CD14-positive monocyte (primary cell): Measurements from ENCODE around the gene ZNF582. TPM values are rescaled to one million over a fixed set of nuclear protein-coding genes. Genes with fewer than 3 reads are reported as not detected.

Experiments
- DNase-seq, 3 donors: peaks; one replicate each; pipeline ENCODE4 v3.0.0-alpha.2; 2011 to 2022
- H2AFZ ChIP-seq: 2 replicates; pipeline ENCODE4 v1.6.0; 2012; ENCODE audit warnings: mild to moderate bottlenecking, low read depth, low read length, inconsistent platforms; ENCODE audit not compliant: insufficient read depth, poor library complexity, severe bottlenecking
- H3K27ac ChIP-seq, 2 donors: 1 replicate in 1 of 2; 2 replicates in 1 of 2; pipeline ENCODE4 v1.5.1; 2012 to 2013; ENCODE audit warnings: low read length in 2 of 2, control low read depth in 1 of 2, inconsistent platforms in 1 of 2, low read depth in 1 of 2, mild to moderate bottlenecking in 1 of 2
- H3K27me3 ChIP-seq, 2 donors: one replicate each; pipeline versions ENCODE4 v1.6.0 to v1.6.1; 2011 to 2013; ENCODE audit warnings: low read length in 2 of 2; ENCODE audit not compliant: control insufficient read depth in 2 of 2, insufficient read depth in 2 of 2
- H3K36me3 ChIP-seq, 2 donors: replicated peaks in 1 of 2; 1 replicate in 1 of 2; 2 replicates in 1 of 2; pipeline versions ENCODE4 v1.5.1 to v1.6.1; 2012 to 2013; ENCODE audit warnings: low read length in 2 of 2, control low read depth in 1 of 2, inconsistent platforms in 1 of 2, mild to moderate bottlenecking in 1 of 2; ENCODE audit not compliant: insufficient read depth in 2 of 2, control insufficient read depth in 1 of 2
- H3K4me1 ChIP-seq, 2 donors: 1 replicate in 1 of 2; 2 replicates in 1 of 2; pipeline versions ENCODE4 v1.5.1 to v1.6.1; 2012 to 2013; ENCODE audit warnings: low read length in 2 of 2, control low read depth in 1 of 2, inconsistent platforms in 1 of 2, mild to moderate bottlenecking in 1 of 2, moderate library complexity in 1 of 2; ENCODE audit not compliant: insufficient read depth in 2 of 2, control insufficient read depth in 1 of 2
- H3K4me2 ChIP-seq: replicated peaks from 2 replicates; pipeline ENCODE3; 2012; ENCODE audit warnings: low read length, moderate library complexity, mild to moderate bottlenecking; ENCODE audit not compliant: poor library complexity, severe bottlenecking; ENCODE audit errors: extremely low read depth
- H3K4me3 ChIP-seq, 3 experiments: fragments of 200-600 bp in 1 of 3; sonication (generic) in 1 of 3; replicated peaks in 1 of 3; 1 replicate in 2 of 3; 2 replicates in 1 of 3; pipeline ENCODE4 v1.5.1; 2011 to 2013; ENCODE audit warnings: low read length in 3 of 3, mild to moderate bottlenecking in 3 of 3, control low read depth in 2 of 3, low read depth in 2 of 3, inconsistent platforms in 1 of 3, moderate library complexity in 1 of 3
- H3K79me2 ChIP-seq: 2 replicates; pipeline ENCODE4 v1.6.0; 2012; ENCODE audit warnings: mild to moderate bottlenecking, control low read depth, inconsistent platforms, low read length, moderate library complexity; ENCODE audit not compliant: insufficient read depth
- H3K9ac ChIP-seq: 2 replicates; pipeline ENCODE4 v1.6.0; 2017; ENCODE audit warnings: low read length, mild to moderate bottlenecking; ENCODE audit not compliant: insufficient read depth, poor library complexity, severe bottlenecking
- H3K9me3 ChIP-seq, 2 donors: replicated peaks in 1 of 2; 1 replicate in 1 of 2; 2 replicates in 1 of 2; pipeline versions ENCODE4 v1.5.1 to v1.6.1; 2012 to 2013; ENCODE audit warnings: low read length in 2 of 2, control low read depth in 1 of 2; ENCODE audit not compliant: control insufficient read depth in 1 of 2, insufficient read depth in 1 of 2
- H4K20me1 ChIP-seq: 2 replicates; pipeline ENCODE4 v1.6.0; 2012; ENCODE audit warnings: mild to moderate bottlenecking, low read length, control low read depth, moderate library complexity; ENCODE audit not compliant: insufficient read depth
- H3K27ac Mint-ChIP-seq, 7 donors: one replicate each; pipeline ENCODE4 v1.8.0; 2020; ENCODE audit warnings: mild to moderate bottlenecking in 7 of 7, mixed read lengths in 7 of 7, moderate library complexity in 6 of 7, inconsistent platforms in 2 of 7
- H3K27me3 Mint-ChIP-seq, 3 donors: one replicate each; pipeline ENCODE4 v1.8.0; 2021 to 2022; ENCODE audit warnings: low read depth in 3 of 3, mild to moderate bottlenecking in 3 of 3, mixed read lengths in 3 of 3, moderate library complexity in 3 of 3, inconsistent platforms in 1 of 3
- H3K36me3 Mint-ChIP-seq, 2 donors: one replicate each; pipeline ENCODE4 v1.8.0; 2020; ENCODE audit warnings: mixed read lengths in 2 of 2, inconsistent platforms in 1 of 2, mild to moderate bottlenecking in 1 of 2
- H3K4me1 Mint-ChIP-seq: one replicate; pipeline ENCODE4 v1.8.0; 2020; ENCODE audit warnings: mild to moderate bottlenecking, mixed read lengths
- H3K4me3 Mint-ChIP-seq, 2 donors: one replicate each; pipeline ENCODE4 v1.8.0; 2020; ENCODE audit warnings: mild to moderate bottlenecking in 2 of 2, mixed read lengths in 2 of 2, moderate library complexity in 1 of 2
- H3K9me3 Mint-ChIP-seq, 7 donors: one replicate each; pipeline ENCODE4 v1.8.0; 2020 to 2022; ENCODE audit warnings: mixed read lengths in 7 of 7, mild to moderate bottlenecking in 6 of 7, moderate library complexity in 6 of 7, inconsistent platforms in 2 of 7
- WGBS: methylation state at CpG from one replicate; pipeline ENCODE4 v1.1.5; 2013; ENCODE audit warnings: missing lambda C conversion rate; ENCODE audit not compliant: insufficient coverage; 5-methylcytosine and 5-hydroxymethylcytosine counted together
- intact Hi-C, 2 donors: fragments of 100-400 bp; cut with micrococcal nuclease; formaldehyde crosslinking; loops; one replicate each; pipeline versions ENCODE4 v1.15.0 to v1.15.1; 2023
- polyA plus RNA-seq, 3 donors: library from polyadenylated mRNA; depleted of rRNA in 1 of 3; unstranded in 2 of 3; stranded (reverse) in 1 of 3; fragments of 300-500 nt in 2 of 3; fragments of >200 nt in 1 of 3; fragmentation: Illumina TruSeq in 2 of 3; gene quantifications; 1 replicate in 2 of 3; 2 replicates in 1 of 3; pipeline ENCODE4 v1.2.3, GENCODE V29; 2012 to 2021
- TF ChIP-seq, protein P1 (sequence below): fragments of 200-600 bp; IDR thresholded peaks from one replicate; pipeline ENCODE4 v1.8.0; 2022; ENCODE audit warnings: antibody characterized with exemption, mild to moderate bottlenecking

ZNF582 gene
- polyA plus RNA-seq, 3 donors = 1.4 to 4.9 (median 1.6) TPM

DNA sequence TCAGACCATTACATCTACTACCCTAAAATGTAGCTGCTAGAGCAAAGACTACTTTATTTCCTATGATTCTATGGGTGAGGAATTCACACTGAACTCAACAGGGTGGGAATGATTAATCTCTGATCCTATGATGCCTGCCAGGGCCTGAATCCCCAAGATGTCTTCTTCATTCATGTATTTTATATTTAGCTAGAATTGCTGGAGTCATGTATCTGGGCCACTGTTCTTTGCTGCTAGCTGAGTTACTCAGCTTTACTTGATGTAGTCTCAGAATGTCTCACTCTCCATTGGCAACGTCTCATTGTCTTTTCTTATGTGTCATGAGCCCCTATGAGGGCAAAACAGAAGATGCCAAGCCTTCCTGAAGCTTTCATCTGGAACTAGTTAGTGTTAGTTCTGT lies 21.1 kb downstream of the ZNF582 start:
- intact Hi-C loops = no loop called here
- Histone ChIP-seq H3K4me2 (no peak overlapping the region), H3K4me3 (no peak overlapping the region), H3K27me3 (no peaks in the 10 kb centered on the region), H3K4me1 (peaks cover 10 to 19% of the 10 kb centered on the region in 2 donors), H4K20me1 (no peaks in the 10 kb centered on the region), H3K9ac (no peak overlapping the region), H3K27ac (no peak overlapping the region), H2AFZ (no peak overlapping the region), H3K36me3 (peaks cover 27 to 74% of the 10 kb centered on the region in 2 donors), H3K79me2 (no peaks in the 10 kb centered on the region), H3K9me3 (peaks cover 37 to 75% of the 10 kb centered on the region in 2 donors)
- no CpG with 5 or more reads among the region's 1 CpG for WGBS
- Mint-ChIP-seq H3K9me3 (peaks cover 49 to 70% (median 63%) of the 10 kb centered on the region in 7 donors), H3K4me3 (no peak overlapping the region), H3K36me3 (peaks cover 56 to 62% of the 10 kb centered on the region in 2 donors), H3K27ac (no peak overlapping the region), H3K4me1 (peaks cover 17% of the 10 kb centered on the region), H3K27me3 (peaks cover 0 to 6% (median 5%) of the 10 kb centered on the region in 3 donors)
- DNase-seq = no peak
- TF ChIP-seq, protein P1, sequence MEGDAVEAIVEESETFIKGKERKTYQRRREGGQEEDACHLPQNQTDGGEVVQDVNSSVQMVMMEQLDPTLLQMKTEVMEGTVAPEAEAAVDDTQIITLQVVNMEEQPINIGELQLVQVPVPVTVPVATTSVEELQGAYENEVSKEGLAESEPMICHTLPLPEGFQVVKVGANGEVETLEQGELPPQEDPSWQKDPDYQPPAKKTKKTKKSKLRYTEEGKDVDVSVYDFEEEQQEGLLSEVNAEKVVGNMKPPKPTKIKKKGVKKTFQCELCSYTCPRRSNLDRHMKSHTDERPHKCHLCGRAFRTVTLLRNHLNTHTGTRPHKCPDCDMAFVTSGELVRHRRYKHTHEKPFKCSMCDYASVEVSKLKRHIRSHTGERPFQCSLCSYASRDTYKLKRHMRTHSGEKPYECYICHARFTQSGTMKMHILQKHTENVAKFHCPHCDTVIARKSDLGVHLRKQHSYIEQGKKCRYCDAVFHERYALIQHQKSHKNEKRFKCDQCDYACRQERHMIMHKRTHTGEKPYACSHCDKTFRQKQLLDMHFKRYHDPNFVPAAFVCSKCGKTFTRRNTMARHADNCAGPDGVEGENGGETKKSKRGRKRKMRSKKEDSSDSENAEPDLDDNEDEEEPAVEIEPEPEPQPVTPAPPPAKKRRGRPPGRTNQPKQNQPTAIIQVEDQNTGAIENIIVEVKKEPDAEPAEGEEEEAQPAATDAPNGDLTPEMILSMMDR = no peak

DNA sequence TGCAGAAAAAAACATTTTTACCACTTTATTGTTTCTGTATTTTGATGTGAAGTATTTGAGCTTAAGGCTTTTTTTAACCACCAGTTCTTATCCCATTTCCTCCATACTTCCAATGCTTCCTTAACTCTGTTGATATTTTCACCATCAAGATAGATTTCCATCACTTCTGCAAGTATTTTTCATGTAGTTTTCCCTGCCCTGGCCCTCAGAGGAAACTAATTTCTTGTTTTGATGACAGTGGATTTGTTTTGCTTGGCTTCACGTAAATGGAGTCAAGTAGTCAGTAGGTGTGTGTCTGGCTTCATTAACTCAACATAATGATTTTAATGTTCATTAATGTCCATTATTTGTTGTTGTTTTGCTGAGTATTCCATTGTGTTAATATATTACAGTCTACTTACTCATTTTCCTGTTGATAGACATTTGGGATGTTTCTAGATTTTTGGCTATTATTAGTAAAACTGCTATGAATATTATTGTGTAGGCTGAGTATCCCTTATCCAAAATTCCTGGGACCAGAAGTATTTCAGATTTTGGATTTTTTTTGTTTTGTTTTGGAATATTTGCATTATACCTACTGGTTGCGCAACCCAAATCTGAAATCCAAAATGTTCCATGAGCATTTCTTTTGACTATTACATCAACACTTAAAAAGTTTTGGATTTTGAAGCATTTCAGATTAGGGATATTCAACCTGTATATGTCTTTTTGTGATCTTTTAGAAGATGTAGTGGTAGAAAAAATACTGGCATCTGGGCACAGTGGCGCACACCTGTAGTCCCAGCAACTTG lies 23.3 kb downstream of the ZNF582 start:
- peaks cover 0 to 5% (median 3%) of the 10 kb centered on the region in 3 donors for H3K27me3 Mint-ChIP-seq
- H2AFZ ChIP-seq = no peak overlapping the region
- no peaks in the 10 kb centered on the region for H3K27me3 ChIP-seq
- no peaks in the 10 kb centered on the region for H3K79me2 ChIP-seq
- DNase-seq = no peak
- no peak overlapping the region for H3K4me3 Mint-ChIP-seq
- intact Hi-C loops = no loop called here
- WGBS = no CpG with 5 or more reads among the region's 3 CpGs
- no peak overlapping the region for H3K27ac Mint-ChIP-seq
- peaks cover 20 to 52% of the 10 kb centered on the region in 2 donors for H3K36me3 ChIP-seq
- H3K27ac ChIP-seq = no peak overlapping the region
- no peak overlapping the region for H3K4me2 ChIP-seq
- peaks cover 45 to 65% (median 59%) of the 10 kb centered on the region in 7 donors for H3K9me3 Mint-ChIP-seq
- no peaks in the 10 kb centered on the region for H4K20me1 ChIP-seq
- H3K36me3 Mint-ChIP-seq = peaks cover 37 to 43% of the 10 kb centered on the region in 2 donors
- peaks cover 39 to 63% of the 10 kb centered on the region in 2 donors for H3K9me3 ChIP-seq
- H3K4me1 ChIP-seq = peaks cover 10 to 19% of the 10 kb centered on the region in 2 donors
- H3K4me1 Mint-ChIP-seq = peaks cover 17% of the 10 kb centered on the region
- TF ChIP-seq, protein P1 = no peak
- no peak overlapping the region for H3K4me3 ChIP-seq
- no peak overlapping the region for H3K9ac ChIP-seq
